Loucy (cell line): ENCODE data around the gene PDCD5.

ENCODE experiments used
- H2AFZ ChIP-seq: fragments of 200-600 bp; sonication (generic); 2 replicates; pipeline ENCODE4 v1.6.0; 2016; ENCODE audit warnings: antibody characterized with exemption, mild to moderate bottlenecking, low read length, moderate library complexity
- H3F3A ChIP-seq: fragments of 200-600 bp; 2 replicates; pipeline ENCODE4 v1.6.0; 2016; ENCODE audit warnings: antibody characterized with exemption, low read depth, mild to moderate bottlenecking
- H3K27me3 ChIP-seq: fragments of 200-600 bp; sonication (generic); 2 replicates; pipeline ENCODE4 v1.6.1; 2014; ENCODE audit warnings: low read length, mild to moderate bottlenecking; ENCODE audit not compliant: insufficient read depth, poor library complexity, severe bottlenecking
- H3K36me3 ChIP-seq: fragments of 200-600 bp; sonication (generic); 2 replicates; pipeline ENCODE4 v1.6.1; 2016; ENCODE audit warnings: low read length; ENCODE audit not compliant: insufficient read depth
- H3K4me1 ChIP-seq: fragments of 200-600 bp; sonication (generic); 2 replicates; pipeline ENCODE4 v1.5.1; 2014; ENCODE audit warnings: low read length, mild to moderate bottlenecking; ENCODE audit not compliant: insufficient read depth, poor library complexity, severe bottlenecking
- H3K4me2 ChIP-seq: fragments of 200-600 bp; sonication (generic); 2 replicates; pipeline ENCODE4 v1.6.0; 2014; ENCODE audit warnings: antibody characterized with exemption, low read length, low read depth, mild to moderate bottlenecking; ENCODE audit not compliant: poor library complexity, severe bottlenecking
- H3K4me3 ChIP-seq: fragments of 200-600 bp; sonication (generic); 2 replicates; pipeline ENCODE4 v1.5.1; 2014; ENCODE audit warnings: low read length, mild to moderate bottlenecking, mixed read lengths; ENCODE audit not compliant: poor library complexity, severe bottlenecking
- H3K79me2 ChIP-seq: fragments of 200-600 bp; sonication (generic); 2 replicates; pipeline ENCODE4 v1.6.1; 2014; ENCODE audit warnings: low read length; ENCODE audit not compliant: insufficient read depth
- H3K9ac ChIP-seq: fragments of 200-600 bp; sonication (generic); 2 replicates; pipeline ENCODE4 v1.6.0; 2014; ENCODE audit warnings: mild to moderate bottlenecking, low read depth, low read length, moderate library complexity; ENCODE audit not compliant: poor library complexity, severe bottlenecking
- H3K9me2 ChIP-seq: fragments of 200-600 bp; sonication (generic); replicated peaks from 2 replicates; pipeline ENCODE4 v1.6.1; 2016; ENCODE audit warnings: low read depth, low read length, mixed read lengths
- H3K9me3 ChIP-seq: fragments of 200-600 bp; sonication (generic); 2 replicates; pipeline ENCODE4 v1.6.1; 2014; ENCODE audit warnings: mild to moderate bottlenecking, antibody characterized with exemption, low read length, low read depth; ENCODE audit not compliant: insufficient read depth
- H4K20me1 ChIP-seq: fragments of 200-600 bp; sonication (generic); 2 replicates; pipeline ENCODE4 v1.6.0; 2014; ENCODE audit warnings: antibody characterized with exemption, low read length, mild to moderate bottlenecking; ENCODE audit not compliant: insufficient read depth, poor library complexity, severe bottlenecking
- CTCF ChIP-seq: fragments of 200-600 bp; sonication (generic); conservative IDR thresholded peaks from 2 replicates; pipeline ENCODE4 v1.5.1; 2014; ENCODE audit warnings: mild to moderate bottlenecking, antibody characterized with exemption, low read length
- EZH2phosphoT487 ChIP-seq: fragments of 200-600 bp; IDR thresholded peaks from 2 replicates; pipeline ENCODE4 v1.6.1; 2018; ENCODE audit warnings: antibody characterized with exemption, mild to moderate bottlenecking, moderate library complexity, borderline replicate concordance

Gene PDCD5

GRCh38 chr19:32580901-32581704 lies at the start of gene PDCD5:
PDCD5 (plus strand) TSS chr19:32581190; CDS start chr19:32581262, 72 bp downstream.
- Histone ChIP-seq H3K27me3 (no peaks in the 10 kb centered on the region), H3K4me1 (peaks cover 41% of the 10 kb centered on the region), H3F3A (peaks cover 3% of the 10 kb centered on the region; the same call in 1 of the 2 replicates), H3K4me2 (peak within 1 kb of the TSS; percentile 83), H3K79me2 (peaks cover 38% of the 10 kb centered on the region), H3K9me2 (no peaks in the 10 kb centered on the region), H3K9me3 (no peaks in the 10 kb centered on the region), H3K4me3 (peak within 1 kb of the TSS; percentile 96), H3K9ac (peak within 1 kb of the TSS; percentile 91), H3K36me3 (peaks cover 16% of the 10 kb centered on the region; the same call in 1 of the 2 replicates), H4K20me1 (peaks cover 30% of the 10 kb centered on the region), H2AFZ (peak within 1 kb of the TSS; percentile 100)
- TF ChIP-seq EZH2phosphoT487 (no peak), CTCF (no peak)

GRCh38 chr19:32532233-32532632 lies 48.8 kb upstream of the PDCD5 start:
- H2AFZ ChIP-seq = no peak overlapping the region
- no peaks in the 10 kb centered on the region for H3F3A ChIP-seq
- H3K4me1 ChIP-seq = no peaks in the 10 kb centered on the region
- no peak overlapping the region for H3K9ac ChIP-seq
- no peaks in the 10 kb centered on the region; the same call in 1 of the 2 replicates for H3K9me3 ChIP-seq
- H3K27me3 ChIP-seq = no peaks in the 10 kb centered on the region
- no peaks in the 10 kb centered on the region for H4K20me1 ChIP-seq
- H3K36me3 ChIP-seq = no peaks in the 10 kb centered on the region
- TF ChIP-seq EZH2phosphoT487 = no peak
- TF ChIP-seq CTCF = no peak
- no peaks in the 10 kb centered on the region for H3K79me2 ChIP-seq
- no peak overlapping the region for H3K4me2 ChIP-seq
- no peaks in the 10 kb centered on the region for H3K9me2 ChIP-seq
- H3K4me3 ChIP-seq = no peak overlapping the region

- H3K4me1 ChIP-seq = no peaks in the 10 kb centered on the region
- H3K4me3 ChIP-seq = no peak overlapping the region
- no peaks in the 10 kb centered on the region for H3K27me3 ChIP-seq
- no peak overlapping the region for H3K4me2 ChIP-seq
- TF ChIP-seq EZH2phosphoT487 = no peak
- TF ChIP-seq CTCF = no peak
- no peaks in the 10 kb centered on the region for H3F3A ChIP-seq
- H3K9me2 ChIP-seq = no peaks in the 10 kb centered on the region
- H4K20me1 ChIP-seq = no peaks in the 10 kb centered on the region
- no peak overlapping the region for H3K9ac ChIP-seq
- H3K79me2 ChIP-seq = no peaks in the 10 kb centered on the region
- H3K36me3 ChIP-seq = no peaks in the 10 kb centered on the region
- H3K9me3 ChIP-seq = no peaks in the 10 kb centered on the region; the same call in 1 of the 2 replicates
- no peak overlapping the region for H2AFZ ChIP-seq
These were observed 43.4 kb upstream of the PDCD5 start for GRCh38 chr19:32537580-32537979.
